Hematopoietic multipotent progenitor cell treated with erythropoietin and hydrocortisone succinate and interleukin-3 and kit ligand, for 17 days (in vitro differentiated cells): Measurements from ENCODE around the gene CLDN12.
"Not testable (repeated sequence)": the region's sequence is repeated elsewhere in the genome, so short reads cannot be mapped to it uniquely, and the experiment has no call there.

Source experiments
- DNase-seq: peaks from one replicate; pipeline ENCODE4 v3.0.0-alpha.2; 2015; ENCODE audit warnings: low spot score

CLDN12 gene

DNA sequence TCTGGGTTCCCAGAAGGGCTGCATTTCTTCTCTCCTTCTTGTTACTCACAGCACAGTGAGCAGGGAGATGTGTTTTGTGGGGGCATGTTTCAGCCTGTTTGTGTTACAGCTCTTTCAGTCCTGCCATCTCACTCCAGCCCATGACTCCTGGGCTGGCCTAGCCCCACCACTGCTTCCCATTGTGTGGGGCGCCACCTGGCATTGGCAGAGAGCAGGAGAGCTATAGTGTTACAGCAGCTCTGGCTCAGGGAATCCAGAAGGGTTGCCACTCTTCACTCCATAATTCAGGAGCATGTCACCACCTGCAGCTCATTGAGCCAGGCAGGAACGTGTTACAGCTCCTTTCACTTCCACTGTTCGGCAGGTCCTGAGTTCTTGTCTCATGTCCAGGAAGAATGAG lies 30.0 kb downstream of the CLDN12 start:
- DNase-seq = no peak

GRCh38 chr7:90445633-90446032 lies 42.4 kb downstream of the CLDN12 start:
- DNase-seq = no peak

GRCh38 chr7:90446137-90446899 lies 43.1 kb downstream of the CLDN12 start:
- no peak for DNase-seq

- no peak for DNase-seq
Observed at GRCh38 chr7:90453259-90453891, 50.1 kb downstream of the CLDN12 start.

- DNase-seq = no peak
Observed at GRCh38 chr7:90453931-90454330, 50.7 kb downstream of the CLDN12 start.

- DNase-seq = no peak
Observed at GRCh38 chr7:90455163-90456030, 52.1 kb downstream of the CLDN12 start.

GRCh38 chr7:90458104-90458503 lies 54.8 kb downstream of the CLDN12 start:
- no peak for DNase-seq

- DNase-seq = no peak
Observed at GRCh38 chr7:90459888-90460287, 56.6 kb downstream of the CLDN12 start.

- DNase-seq = no peak
Observed at GRCh38 chr7:90461219-90461618, 58.0 kb downstream of the CLDN12 start.

DNA sequence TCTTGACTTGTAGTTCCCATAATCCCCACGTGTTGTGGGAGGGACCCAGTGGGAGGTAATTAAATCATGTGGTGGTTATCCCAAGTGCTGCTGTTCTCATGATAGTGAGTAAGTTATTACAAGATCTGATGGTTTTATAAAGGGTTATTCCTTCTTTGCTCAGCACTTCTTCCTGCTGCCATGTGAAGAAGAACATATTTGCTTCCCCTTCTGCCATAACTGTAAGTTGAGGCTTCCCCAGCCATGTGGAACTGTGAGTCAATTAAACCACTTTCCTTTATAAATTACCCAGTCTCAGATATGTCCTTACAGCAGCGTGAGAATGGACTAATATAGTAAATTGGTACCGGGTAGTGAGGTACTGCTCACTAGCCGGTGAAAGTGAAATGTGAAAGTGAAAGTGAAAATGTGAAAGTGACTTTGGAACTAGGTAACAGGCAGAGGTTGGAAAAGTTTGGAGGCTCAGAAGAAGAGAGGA lies 59.9 kb downstream of the CLDN12 start:
- DNase-seq = not testable (repeated sequence)
